GM12801 (cell line): Measurements from ENCODE around the gene MB21D2.

Experiments used
- CTCF ChIP-seq: IDR thresholded peaks from one replicate; pipeline ENCODE4 v1.5.1; 2011; ENCODE audit warnings: control low read depth; ENCODE audit not compliant: insufficient read length; ENCODE audit errors: extremely low read depth

Gene MB21D2

GRCh38 chr3:192804502-192804901 lies 113.2 kb downstream of the MB21D2 start:
- no peak for TF ChIP-seq CTCF

- no peak for TF ChIP-seq CTCF
Measured at GRCh38 chr3:192802957-192803899, 114.4 kb downstream of the MB21D2 start.

- no peak for TF ChIP-seq CTCF
Measured at GRCh38 chr3:192801985-192802384, 115.7 kb downstream of the MB21D2 start.

- no peak for TF ChIP-seq CTCF
Measured at GRCh38 chr3:192799721-192800120, 117.9 kb downstream of the MB21D2 start.

GRCh38 chr3:192795021-192795420 lies 122.6 kb downstream of the MB21D2 start:
- TF ChIP-seq CTCF, result no peak

GRCh38 chr3:192794216-192794615 lies 123.4 kb downstream of the MB21D2 start:
- no peak for TF ChIP-seq CTCF

GRCh38 chr3:192778508-192778907 lies 139.1 kb downstream of the MB21D2 start:
- TF ChIP-seq CTCF, result no peak
